H1 (cell line): ENCODE data around the gene MAPKAPK2. TPM values are rescaled to one million over a fixed set of nuclear protein-coding genes. Genes with fewer than 3 reads are reported as not detected.

Experiments used
- CTCF ChIA-PET: fragments of 300-600 bp; sonication (Branson Sonifier 250); formaldehyde crosslinking; loops from one replicate; lab custom pipeline; 2021; ENCODE audit not compliant: partially characterized antibody; lab: Charles Lee
- POLR2A ChIA-PET: fragments of 300-600 bp; sonication (Branson Sonifier 250); formaldehyde crosslinking; loops from one replicate; lab custom pipeline; 2021; ENCODE audit warnings: inconsistent platforms; ENCODE audit not compliant: partially characterized antibody; lab: Charles Lee
- DNase-seq, 2 experiments: peaks; one replicate each; pipeline versions ENCODE4 v3.0.0 to v3.0.0-alpha.2; 2010 to 2022; ENCODE audit warnings: low spot score in 2 of 2, low read depth in 1 of 2, mixed read lengths in 1 of 2
- FAIRE-seq: peaks from 2 replicates; lab custom pipeline; 2011; peaks lifted over from hg19 to GRCh38; lab: Jason Lieb, UNC
- H2AFZ ChIP-seq: 2 replicates; pipeline ENCODE4 v1.8.1; 2012; ENCODE audit warnings: low read length, inconsistent platforms
- H2AK5ac ChIP-seq: 2 replicates; pipeline ENCODE4 v1.6.1; 2013; ENCODE audit warnings: low read depth, low read length
- H2BK120ac ChIP-seq: replicated peaks from 2 replicates; pipeline ENCODE3; 2013; ENCODE audit warnings: low read depth, low read length, inconsistent platforms
- H2BK12ac ChIP-seq: 2 replicates; pipeline ENCODE4 v1.6.1; 2013; ENCODE audit warnings: low read depth, low read length
- H2BK15ac ChIP-seq: 2 replicates; pipeline ENCODE4 v1.6.1; 2013; ENCODE audit warnings: low read length
- H2BK20ac ChIP-seq: 2 replicates; pipeline ENCODE4 v1.6.1; 2013; ENCODE audit warnings: low read length
- H2BK5ac ChIP-seq: 2 replicates; pipeline ENCODE4 v1.6.1; 2013; ENCODE audit warnings: low read depth, low read length
- H3K14ac ChIP-seq: 2 replicates; pipeline ENCODE4 v1.6.1; 2013; ENCODE audit warnings: inconsistent platforms; ENCODE audit not compliant: insufficient read length
- H3K18ac ChIP-seq: 2 replicates; pipeline ENCODE4 v1.6.1; 2013; ENCODE audit warnings: low read length; ENCODE audit errors: extremely low read depth
- H3K23ac ChIP-seq: 2 replicates; pipeline ENCODE4 v1.6.1; 2013; ENCODE audit warnings: inconsistent platforms; ENCODE audit not compliant: insufficient read length
- H3K23me2 ChIP-seq: 2 replicates; pipeline ENCODE4 v1.6.1; 2013; ENCODE audit warnings: low read depth, low read length
- H3K27ac ChIP-seq: 2 replicates; pipeline ENCODE4 v1.6.1; 2011; ENCODE audit warnings: low read depth, low read length, inconsistent platforms
- H3K27me3 ChIP-seq, 4 experiments: replicated peaks in 1 of 4; 1 replicate in 1 of 4; 2 replicates in 3 of 4; pipeline versions ENCODE4 v1.6.1 to v1.8.1; 2011 to 2013; ENCODE audit warnings: low read length in 3 of 4, mild to moderate bottlenecking in 3 of 4, inconsistent platforms in 2 of 4, mixed read lengths in 2 of 4, moderate library complexity in 1 of 4; ENCODE audit not compliant: control insufficient read depth in 3 of 4, insufficient read depth in 3 of 4; ENCODE audit errors: extremely low read depth in 1 of 4
- H3K36me3 ChIP-seq, 4 experiments: 2 replicates each; pipeline versions ENCODE4 v1.6.1 to v1.8.1; 2011 to 2013; ENCODE audit warnings: mild to moderate bottlenecking in 4 of 4, low read length in 3 of 4, moderate library complexity in 2 of 4, control low read depth in 1 of 4, inconsistent platforms in 1 of 4; ENCODE audit not compliant: insufficient read depth in 4 of 4, control insufficient read depth in 2 of 4
- H3K4ac ChIP-seq: replicated peaks from 2 replicates; pipeline ENCODE3; 2013; ENCODE audit warnings: low read length, low read depth, mixed read lengths, inconsistent platforms; ENCODE audit not compliant: insufficient read length
- H3K4me1 ChIP-seq, 4 experiments: replicated peaks in 1 of 4; 1 replicate in 1 of 4; 2 replicates in 3 of 4; pipeline versions ENCODE4 v1.6.1 to v1.8.1; 2011 to 2013; ENCODE audit warnings: low read length in 3 of 4, inconsistent platforms in 2 of 4, mixed read lengths in 1 of 4; ENCODE audit not compliant: insufficient read depth in 4 of 4, control insufficient read depth in 3 of 4
- H3K4me2 ChIP-seq, 2 experiments: 2 replicates each; pipeline versions ENCODE4 v1.6.1 to v1.8.1; 2011 to 2013; ENCODE audit warnings: low read depth in 2 of 2, low read length in 2 of 2, control low read depth in 1 of 2, inconsistent platforms in 1 of 2, mild to moderate bottlenecking in 1 of 2; ENCODE audit not compliant: insufficient read depth in 1 of 2
- H3K4me3 ChIP-seq, 4 experiments: fragments of 200-600, 300-600 bp in 1 of 4; sonication (generic), shearing (Covaris generic), sonication (Bioruptor Twin) in 1 of 4; 2 replicates each; pipeline versions ENCODE4 v1.5.1 to v1.8.1; 2011 to 2016; ENCODE audit warnings: low read length in 4 of 4, low read depth in 3 of 4, control low read depth in 2 of 4, inconsistent platforms in 2 of 4, mild to moderate bottlenecking in 2 of 4, mixed read lengths in 1 of 4, moderate library complexity in 1 of 4; ENCODE audit not compliant: insufficient read depth in 2 of 4; ENCODE audit errors: extremely low read depth in 1 of 4
- H3K56ac ChIP-seq: replicated peaks from 2 replicates; pipeline ENCODE3; 2013; ENCODE audit warnings: low read depth, mild to moderate bottlenecking, mixed read lengths, low read length, inconsistent platforms; ENCODE audit not compliant: insufficient read length
- H3K79me1 ChIP-seq: 2 replicates; pipeline ENCODE4 v1.6.1; 2013; ENCODE audit warnings: low read depth, low read length, control low read depth
- H3K79me2 ChIP-seq, 2 experiments: 2 replicates each; pipeline versions ENCODE4 v1.6.1 to v1.8.1; 2012 to 2013; ENCODE audit warnings: low read length in 2 of 2, mild to moderate bottlenecking in 2 of 2, inconsistent platforms in 1 of 2; ENCODE audit not compliant: insufficient read depth in 2 of 2, control insufficient read depth in 1 of 2
- H3K9ac ChIP-seq, 4 experiments: replicated peaks in 1 of 4; 1 replicate in 1 of 4; 2 replicates in 3 of 4; pipeline versions ENCODE4 v1.6.1 to v1.8.1; 2011 to 2013; ENCODE audit warnings: low read depth in 3 of 4, low read length in 3 of 4, control low read depth in 2 of 4, mild to moderate bottlenecking in 2 of 4, moderate library complexity in 2 of 4, inconsistent platforms in 1 of 4; ENCODE audit errors: extremely low read depth in 1 of 4
- H3K9me3 ChIP-seq, 2 experiments: 2 replicates each; pipeline versions ENCODE4 v1.6.1 to v1.8.1; 2012 to 2013; ENCODE audit warnings: mild to moderate bottlenecking in 2 of 2, moderate library complexity in 2 of 2, control low read depth in 1 of 2, inconsistent platforms in 1 of 2, low read depth in 1 of 2, low read length in 1 of 2, mixed read lengths in 1 of 2; ENCODE audit not compliant: insufficient read depth in 2 of 2
- H4K20me1 ChIP-seq, 2 experiments: replicated peaks in 1 of 2; 2 replicates each; pipeline versions ENCODE3 to v1.8.1; 2011 to 2013; ENCODE audit warnings: inconsistent platforms in 2 of 2, low read length in 2 of 2, mild to moderate bottlenecking in 1 of 2; ENCODE audit not compliant: insufficient read depth in 2 of 2, control insufficient read depth in 1 of 2
- H4K5ac ChIP-seq: 2 replicates; pipeline ENCODE4 v1.6.1; 2013; ENCODE audit warnings: low read length, low read depth, mixed read lengths, inconsistent platforms; ENCODE audit not compliant: insufficient read length
- H4K8ac ChIP-seq: 2 replicates; pipeline ENCODE4 v1.8.0; 2013; ENCODE audit warnings: mild to moderate bottlenecking, moderate library complexity, low read length, inconsistent platforms; ENCODE audit not compliant: insufficient read depth; ENCODE audit errors: extremely low read depth
- H4K91ac ChIP-seq: replicated peaks from 2 replicates; pipeline ENCODE3; 2013; ENCODE audit warnings: low read length, mixed read lengths, inconsistent platforms; ENCODE audit not compliant: insufficient read length
- EGR1 ChIP-seq: IDR thresholded peaks from 2 replicates; pipeline ENCODE4 v1.6.1; 2011; ENCODE audit warnings: low read depth, low read length, borderline replicate concordance
- GABPA ChIP-seq: IDR thresholded peaks from 2 replicates; pipeline ENCODE4 v1.6.1; 2011; ENCODE audit warnings: mild to moderate bottlenecking, low read length, moderate library complexity, borderline replicate concordance; ENCODE audit not compliant: insufficient read depth
- JUND ChIP-seq: IDR thresholded peaks from 2 replicates; pipeline ENCODE4 v1.6.1; 2011; ENCODE audit warnings: mild to moderate bottlenecking, improper control_type of control experiment, low read length
- POLR2AphosphoS5 ChIP-seq: IDR thresholded peaks from 2 replicates; pipeline ENCODE4 v1.6.1; 2011; ENCODE audit warnings: low read depth, low read length
- SIRT6 ChIP-seq: IDR thresholded peaks from one replicate; pipeline ENCODE4 v1.7.1; 2012; ENCODE audit warnings: low read length, inconsistent platforms
- SP1 ChIP-seq: IDR thresholded peaks from 2 replicates; pipeline ENCODE4 v1.6.1; 2011; ENCODE audit warnings: low read depth, low read length
- WGBS, 2 experiments: shearing (Covaris generic) in 1 of 2; methylation state at CpG; one replicate each; pipeline versions ENCODE4 v1.1.6 to v1.1.7; 2013 to 2015; ENCODE audit warnings: low lambda C conversion rate in 2 of 2, mixed read lengths in 2 of 2, inconsistent platforms in 1 of 2, low coverage in 1 of 2, missing lambda C conversion rate in 1 of 2; ENCODE audit not compliant: insufficient replicate concordance in 2 of 2, insufficient coverage in 1 of 2, insufficient read length in 1 of 2; ENCODE audit errors: extremely low coverage in 1 of 2, missing lambda C conversion rate in 1 of 2; 5-methylcytosine and 5-hydroxymethylcytosine counted together
- polyA plus RNA-seq, 7 experiments: library from polyadenylated mRNA; depleted of rRNA in 3 of 7; stranded (reverse) in 5 of 7; unstranded in 2 of 7; fragments of >200 nt in 5 of 7; fragments of 200-250 nt in 2 of 7; gene quantifications; 1 replicate in 5 of 7; 2 replicates in 1 of 7; 4 replicates in 1 of 7; pipeline versions ENCODE4 v1.2.1 to v1.2.3, GENCODE V29; 2011 to 2013; ENCODE audit warnings: missing spikeins in 2 of 7, mixed read lengths in 2 of 7
- total RNA-seq: library from RNA; stranded (reverse); fragmentation: NEBNext Ultra II Directional; extraction: Animal tissue kit (Norgen Biotek cat#: 25700); gene quantifications from 2 replicates; pipeline ENCODE4 v1.2.1, GENCODE V29; 2021

The MAPKAPK2 gene
- total and polyA plus RNA-seq, 2 of the 8 experiments (the other 6 are each of a cell fraction or from before 2014, with no cell fraction given): 27.5 to 44.9 TPM

GRCh38 chr1:206741142-206741701, 56.5 kb downstream of the MAPKAPK2 start:
- Histone ChIP-seq H2BK15ac (no peak overlapping the region), H4K20me1 (peaks cover 0 to 2% of the 10 kb centered on the region in 2 experiments), H2BK20ac (no peak overlapping the region), H4K8ac (no peak overlapping the region)
- POLR2A ChIA-PET: no interaction called here
- CTCF ChIA-PET: interaction anchor here (0.6 to 4.5 kb wide), 13 partner anchors 8 to 241 kb away, joined by 3 to 19 read pairs (median 4); partner anchors contain the start of gene IL19
- TF ChIP-seq POLR2AphosphoS5 (no peak), JUND (no peak), SIRT6 (no peak), EGR1 (no peak), GABPA (no peak), SP1 (no peak)
- TF ChIP-seq, all 59 proteins: peak for 0
- Histone ChIP-seq H2AK5ac (no peak overlapping the region), H3K79me1 (no peaks in the 10 kb centered on the region), H3K36me3 (no peaks in the 10 kb centered on the region), H3K9ac (no peak overlapping the region), H2AFZ (no peak overlapping the region), H3K27ac (no peak overlapping the region), H3K79me2 (no peaks in the 10 kb centered on the region), H3K4ac (no peak overlapping the region), H2BK12ac (no peak overlapping the region), H3K4me3 (no peak overlapping the region), H4K5ac (no peak overlapping the region), H3K56ac (no peak overlapping the region), H2BK120ac (no peak overlapping the region), H3K23ac (no peak overlapping the region), H2BK5ac (no peak overlapping the region), H3K14ac (no peak overlapping the region), H3K9me3 (no peaks in the 10 kb centered on the region), H4K91ac (no peak overlapping the region), H3K18ac (no peak overlapping the region), H3K27me3 (no peaks in the 10 kb centered on the region), H3K23me2 (no peaks in the 10 kb centered on the region), H3K4me2 (no peak overlapping the region), H3K4me1 (peaks cover 0 to 3% (median 0%) of the 10 kb centered on the region in 4 experiments; a peak in 2 of 7 replicates)
- no peak for FAIRE-seq
- WGBS, 2 experiments: 78% methylated on average over 6 of the region's 6 CpGs; no CpG with 5 or more reads in 1 of the 2 experiments
- no peak for DNase-seq
